H9 (cell line): ENCODE measurements around the gene RAB11FIP5. TPM values are rescaled to one million over a fixed set of nuclear protein-coding genes. Genes with fewer than 3 reads are reported as not detected.

Experiments used
- DNase-seq: peaks from one replicate; pipeline ENCODE4 v3.0.0-alpha.2; 2017
- H2AFZ ChIP-seq: one replicate; pipeline ENCODE4 v1.6.1; 2013; ENCODE audit warnings: mild to moderate bottlenecking, low read length, control low read depth, moderate library complexity
- H2AK5ac ChIP-seq: 2 replicates; pipeline ENCODE4 v1.6.1; 2013; ENCODE audit warnings: low read length, control low read depth, mixed read lengths; ENCODE audit not compliant: insufficient read length
- H2BK120ac ChIP-seq: one replicate; pipeline ENCODE4 v1.6.1; 2013; ENCODE audit warnings: low read depth, mild to moderate bottlenecking, low read length, control low read depth, inconsistent platforms; ENCODE audit not compliant: poor library complexity, severe bottlenecking
- H2BK12ac ChIP-seq: 2 replicates; pipeline ENCODE4 v1.6.1; 2013; ENCODE audit warnings: low read length, control low read depth, mixed read lengths, low read depth; ENCODE audit not compliant: insufficient read length
- H2BK15ac ChIP-seq: 2 replicates; pipeline ENCODE4 v1.6.1; 2013; ENCODE audit warnings: low read depth, low read length, control low read depth
- H2BK20ac ChIP-seq: one replicate; pipeline ENCODE4 v1.6.1; 2013; ENCODE audit warnings: low read depth, mild to moderate bottlenecking, low read length, control low read depth, inconsistent platforms; ENCODE audit not compliant: poor library complexity, severe bottlenecking
- H2BK5ac ChIP-seq: 2 replicates; pipeline ENCODE4 v1.6.1; 2013; ENCODE audit warnings: low read length, control low read depth, mixed read lengths; ENCODE audit not compliant: insufficient read length
- H3K14ac ChIP-seq: 2 replicates; pipeline ENCODE4 v1.6.1; 2013; ENCODE audit warnings: low read length, control low read depth; ENCODE audit not compliant: insufficient read depth
- H3K18ac ChIP-seq: 2 replicates; pipeline ENCODE4 v1.6.1; 2013; ENCODE audit warnings: low read depth, mild to moderate bottlenecking, mixed read lengths, low read length, control low read depth; ENCODE audit not compliant: insufficient read length
- H3K23ac ChIP-seq: 2 replicates; pipeline ENCODE4 v1.6.1; 2013; ENCODE audit warnings: low read length, control low read depth, mixed read lengths, low read depth; ENCODE audit not compliant: insufficient read length
- H3K23me2 ChIP-seq: 2 replicates; pipeline ENCODE4 v1.6.1; 2013; ENCODE audit warnings: low read depth, mild to moderate bottlenecking, mixed read lengths, low read length, control low read depth; ENCODE audit not compliant: insufficient read length, poor library complexity, severe bottlenecking
- H3K27ac ChIP-seq: 2 replicates; pipeline ENCODE4 v1.5.1; 2013; ENCODE audit warnings: low read length, control low read depth, mixed read lengths, low read depth; ENCODE audit not compliant: insufficient read length
- H3K27me3 ChIP-seq: 2 replicates; pipeline ENCODE4 v1.6.1; 2013; ENCODE audit warnings: low read length, control low read depth, inconsistent platforms; ENCODE audit not compliant: insufficient read depth
- H3K4ac ChIP-seq: 2 replicates; pipeline ENCODE4 v1.6.1; 2013; ENCODE audit warnings: low read depth, mild to moderate bottlenecking, control low read depth, inconsistent platforms, low read length, moderate library complexity
- H3K4me1 ChIP-seq: 2 replicates; pipeline ENCODE4 v1.6.1; 2013; ENCODE audit warnings: low read length, control low read depth, inconsistent platforms; ENCODE audit not compliant: insufficient read depth
- H3K4me2 ChIP-seq: 2 replicates; pipeline ENCODE4 v1.6.1; 2013; ENCODE audit warnings: low read length, control low read depth, mixed read lengths; ENCODE audit not compliant: insufficient read length, insufficient read depth
- H3K56ac ChIP-seq: 2 replicates; pipeline ENCODE4 v1.6.1; 2013; ENCODE audit warnings: low read depth, mild to moderate bottlenecking, mixed read lengths, low read length, control low read depth; ENCODE audit not compliant: insufficient read length
- H3K79me1 ChIP-seq: 2 replicates; pipeline ENCODE4 v1.6.1; 2013; ENCODE audit warnings: low read depth, mild to moderate bottlenecking, moderate library complexity, low read length, control low read depth, inconsistent platforms; ENCODE audit not compliant: insufficient read depth, poor library complexity, severe bottlenecking
- H3K79me2 ChIP-seq: 2 replicates; pipeline ENCODE4 v1.6.1; 2013; ENCODE audit warnings: low read length, control low read depth, inconsistent platforms; ENCODE audit not compliant: insufficient read depth
- H3K9ac ChIP-seq: 2 replicates; pipeline ENCODE4 v1.6.1; 2013; ENCODE audit warnings: low read length, control low read depth, mixed read lengths; ENCODE audit not compliant: insufficient read length; ENCODE audit errors: extremely low read depth
- H3K9me3 ChIP-seq: one replicate; pipeline ENCODE4 v1.6.1; 2013; ENCODE audit warnings: low read depth, low read length, inconsistent platforms; ENCODE audit not compliant: control insufficient read depth
- H3T11ph ChIP-seq: one replicate; pipeline ENCODE4 v1.6.1; 2013; ENCODE audit warnings: mild to moderate bottlenecking, low read length, control low read depth, inconsistent platforms
- H4K20me1 ChIP-seq: one replicate; pipeline ENCODE4 v1.6.1; 2013; ENCODE audit not compliant: control insufficient read depth, insufficient read length, insufficient read depth
- H4K5ac ChIP-seq: 2 replicates; pipeline ENCODE4 v1.6.1; 2013; ENCODE audit warnings: low read depth, mild to moderate bottlenecking, mixed read lengths, low read length, control low read depth; ENCODE audit not compliant: insufficient read length
- H4K8ac ChIP-seq: replicated peaks from 2 replicates; pipeline ENCODE4 v1.6.1; 2013; ENCODE audit warnings: low read length, control low read depth, mixed read lengths, low read depth; ENCODE audit not compliant: insufficient read length
- H4K91ac ChIP-seq: 2 replicates; pipeline ENCODE4 v1.6.1; 2013; ENCODE audit warnings: low read depth, mild to moderate bottlenecking, moderate library complexity, mixed read lengths, low read length, control low read depth; ENCODE audit not compliant: insufficient read length
- H3K27ac Mint-ChIP-seq, 3 experiments: 2 replicates in 2 of 3; 3 replicates in 1 of 3; pipeline ENCODE4 v1.8.0; 2020 to 2021; ENCODE audit warnings: mixed read lengths in 3 of 3, mild to moderate bottlenecking in 1 of 3, moderate library complexity in 1 of 3
- H3K27me3 Mint-ChIP-seq: 2 replicates; pipeline ENCODE4 v1.8.0; 2021; ENCODE audit warnings: low read depth, mild to moderate bottlenecking, moderate library complexity, mixed read lengths
- H3K36me3 Mint-ChIP-seq, 3 experiments: 2 replicates in 2 of 3; 3 replicates in 1 of 3; pipeline ENCODE4 v1.8.0; 2020 to 2021; ENCODE audit warnings: low read depth in 3 of 3, mixed read lengths in 3 of 3; ENCODE audit not compliant: insufficient read depth in 1 of 3
- H3K4me1 Mint-ChIP-seq, 2 experiments: 2 replicates each; pipeline ENCODE4 v1.8.0; 2020; ENCODE audit warnings: mixed read lengths in 2 of 2
- H3K4me3 Mint-ChIP-seq, 2 experiments: 2 replicates in 1 of 2; 3 replicates in 1 of 2; pipeline ENCODE4 v1.8.0; 2020 to 2021; ENCODE audit warnings: mild to moderate bottlenecking in 2 of 2, mixed read lengths in 2 of 2, moderate library complexity in 1 of 2
- H3K9me3 Mint-ChIP-seq, 2 experiments: 2 replicates in 1 of 2; 3 replicates in 1 of 2; pipeline ENCODE4 v1.8.0; 2020; ENCODE audit warnings: mild to moderate bottlenecking in 2 of 2, mixed read lengths in 2 of 2, moderate library complexity in 1 of 2
- CTCF ChIP-seq: fragments of 200-600 bp; sonication (generic); conservative IDR thresholded peaks from 3 replicates; pipeline ENCODE4 v1.8.0; 2021; ENCODE audit warnings: antibody characterized with exemption, mild to moderate bottlenecking
- WGBS: extraction: QIAGEN DNeasy Blood & Tissue Kit; methylation state at CpG from one replicate; pipeline ENCODE4 v1.1.7; 2013; ENCODE audit warnings: missing lambda C conversion rate, low lambda C conversion rate, mixed read lengths; ENCODE audit not compliant: insufficient read length; ENCODE audit errors: extremely low coverage; 5-methylcytosine and 5-hydroxymethylcytosine counted together
- total RNA-seq: library from RNA; stranded (reverse); gene quantifications from 2 replicates; pipeline ENCODE4 v1.2.1, GENCODE V29; 2021

RAB11FIP5 gene
- total RNA-seq, 1 experiment from 2014 or later: 7.1 TPM

- H3K4ac ChIP-seq: no peak overlapping the region
- H4K20me1 ChIP-seq: no peaks in the 10 kb centered on the region
- peaks cover 23 to 36% of the 10 kb centered on the region in 2 experiments for H3K4me1 Mint-ChIP-seq
- H3K4me2 ChIP-seq: no peak overlapping the region
- H3K4me1 ChIP-seq: peaks cover 3% of the 10 kb centered on the region; the same call in 1 of the 2 replicates
- no peak overlapping the region for H2AK5ac ChIP-seq
- H2BK5ac ChIP-seq: no peak overlapping the region
- H3K9ac ChIP-seq: no peak overlapping the region
- no peak overlapping the region for H3K18ac ChIP-seq
- peaks cover 6% of the 10 kb centered on the region for H3K27me3 Mint-ChIP-seq
- H3K23me2 ChIP-seq: peaks cover 4% of the 10 kb centered on the region
- H4K8ac ChIP-seq: no peak overlapping the region
- WGBS: no CpG with 5 or more reads among the region's 3 CpGs
- H3T11ph ChIP-seq: no peak overlapping the region
- TF ChIP-seq CTCF: no peak
- H3K14ac ChIP-seq: no peak overlapping the region; the same call in 1 of the 2 replicates
- H3K79me2 ChIP-seq: no peaks in the 10 kb centered on the region; the same call in 1 of the 2 replicates
- H4K91ac ChIP-seq: no peak overlapping the region
- no peaks in the 10 kb centered on the region for H3K27me3 ChIP-seq
- H2BK12ac ChIP-seq: no peak overlapping the region
- H2BK20ac ChIP-seq: no peak overlapping the region
- no peak overlapping the region for H3K27ac ChIP-seq
- no peak overlapping the region for H2AFZ ChIP-seq
- H3K79me1 ChIP-seq: no peaks in the 10 kb centered on the region
- peak overlapping the region in 2 of 3 experiments; percentile 67 to 68; a peak in 2 of 7 replicates for H3K27ac Mint-ChIP-seq
- no peak overlapping the region for H3K4me3 Mint-ChIP-seq
- H3K9me3 Mint-ChIP-seq: no peaks in the 10 kb centered on the region
- no peak overlapping the region for H3K56ac ChIP-seq
- peaks cover 0 to 4% (median 0%) of the 10 kb centered on the region in 3 experiments; a peak in 3 of 7 replicates for H3K36me3 Mint-ChIP-seq
- no peak overlapping the region for H3K23ac ChIP-seq
- H3K9me3 ChIP-seq: no peaks in the 10 kb centered on the region
- H4K5ac ChIP-seq: no peak overlapping the region
- no peak overlapping the region for H2BK15ac ChIP-seq
- no peak for DNase-seq
- H2BK120ac ChIP-seq: no peak overlapping the region
Measured at GRCh38 chr2:73106791-73107190, 6.0 kb downstream of the RAB11FIP5 start.
